ENCODE data around the gene NDUFA3. TPM values are rescaled to one million over a fixed set of nuclear protein-coding genes. Genes with fewer than 3 reads are reported as not detected.

Gene NDUFA3
- total and polyA plus RNA-seq, 7 donors: 18.8 to 207 (median 32.4) TPM

GRCh38 chr19:54151362-54152035, 48.8 kb downstream of the NDUFA3 start:
- intact Hi-C loops (cut with DNase I): no loop called here
- Histone ChIP-seq H3K36me3 (peaks cover 79 to 100% (median 89%) of the 10 kb centered on the region in 4 donors), H3K27ac (no peak overlapping the region), H3K4me3 (no peak overlapping the region), H3K9me3 (no peaks in the 10 kb centered on the region), H3K4me1 (peaks cover 0 to 14% (median 2%) of the 10 kb centered on the region in 4 donors), H3K27me3 (no peaks in the 10 kb centered on the region)
- WGBS, 2 donors: 86 to 92% methylated on average over 23 of the region's 23 CpGs
- no peak for TF ChIP-seq CTCF (IDR thresholded peaks at IDR 0.05)
- no peak for TF ChIP-seq POLR2A (IDR thresholded peaks at IDR 0.05)
- no peak for TF ChIP-seq EP300 (IDR thresholded peaks at IDR 0.05)
- TF ChIP-seq POLR2AphosphoS5 (IDR thresholded peaks at IDR 0.05): no peak
- no peak for DNase-seq

- no peak overlapping the region for H3K4me3 ChIP-seq
- H3K36me3 ChIP-seq: peaks cover 76 to 100% (median 88%) of the 10 kb centered on the region in 4 donors
- TF ChIP-seq POLR2A (IDR thresholded peaks at IDR 0.05) (no peak), CTCF (IDR thresholded peaks at IDR 0.05) (no peak), POLR2AphosphoS5 (IDR thresholded peaks at IDR 0.05) (no peak), EP300 (IDR thresholded peaks at IDR 0.05) (no peak)
- H3K27ac ChIP-seq: no peak overlapping the region
- H3K27me3 ChIP-seq: no peaks in the 10 kb centered on the region
- 93 to 96% methylated on average over 12 of the region's 12 CpGs for WGBS, 2 donors
- intact Hi-C loops (cut with DNase I): no loop called here
- DNase-seq: no peak
- no peaks in the 10 kb centered on the region for H3K9me3 ChIP-seq
- H3K4me1 ChIP-seq: peaks cover 0 to 8% (median under 1%) of the 10 kb centered on the region in 4 donors
Measured at GRCh38 chr19:54152267-54152666, 49.6 kb downstream of the NDUFA3 start.

- WGBS, 2 donors: 92 to 93% methylated on average over 25 of the region's 25 CpGs
- intact Hi-C loops (cut with DNase I): no loop called here
- Histone ChIP-seq H3K36me3 (peaks cover 68 to 100% (median 84%) of the 10 kb centered on the region in 4 donors), H3K27ac (peak overlapping the region in 2 of 4 donors; percentile 15 to 37), H3K27me3 (no peaks in the 10 kb centered on the region), H3K4me1 (peaks cover 0 to 7% (median 3%) of the 10 kb centered on the region in 4 donors), H3K4me3 (no peak overlapping the region), H3K9me3 (no peaks in the 10 kb centered on the region)
- TF ChIP-seq POLR2A (IDR thresholded peaks at IDR 0.05): no peak
- DNase-seq: no peak
Measured at GRCh38 chr19:54152878-54153524, 50.3 kb downstream of the NDUFA3 start.

GRCh38 chr19:54153731-54154326, 51.2 kb downstream of the NDUFA3 start:
- intact Hi-C loops (cut with DNase I): no loop called here
- Histone ChIP-seq H3K4me1 (peaks cover 0 to 12% (median 10%) of the 10 kb centered on the region in 4 donors), H3K36me3 (peaks cover 60 to 95% (median 76%) of the 10 kb centered on the region in 4 donors), H3K27me3 (no peaks in the 10 kb centered on the region), H3K4me3 (no peak overlapping the region), H3K27ac (peak overlapping the region in 2 of 4 donors; percentile 15 to 37), H3K9me3 (no peaks in the 10 kb centered on the region)
- DNase-seq: no peak
- 86 to 87% methylated on average over 10 of the region's 10 CpGs for WGBS, 2 donors
- TF ChIP-seq CTCF (IDR thresholded peaks at IDR 0.05): no peak
- TF ChIP-seq EP300 (IDR thresholded peaks at IDR 0.05): no peak
- no peak for TF ChIP-seq POLR2A (IDR thresholded peaks at IDR 0.05)
- no peak for TF ChIP-seq POLR2AphosphoS5 (IDR thresholded peaks at IDR 0.05)
